Ovary (tissue), 9 donors: ENCODE data around the gene UAP1. TPM values are rescaled to one million over a fixed set of nuclear protein-coding genes. Genes with fewer than 3 reads are reported as not detected.

Experiments
- DNase-seq, 5 donors: peaks; one replicate each; pipeline ENCODE4 v3.0.0-alpha.2; 2019 to 2020
- H3K27ac ChIP-seq, 2 donors: fragments of 200-600 bp; one replicate each; pipeline versions ENCODE4 v1.5.1 to v1.8.0; 2019 to 2022
- H3K27me3 ChIP-seq: fragments of 200-600 bp; one replicate; pipeline ENCODE4 v1.8.0; 2022
- H3K36me3 ChIP-seq: fragments of 200-600 bp; sonication (generic); one replicate; pipeline ENCODE4 v1.5.1; 2019
- H3K4me1 ChIP-seq: one replicate; pipeline ENCODE4 v1.8.1; 2013; ENCODE audit warnings: mild to moderate bottlenecking, moderate library complexity; ENCODE audit not compliant: insufficient read depth
- H3K4me3 ChIP-seq: fragments of 200-600 bp; sonication (generic); one replicate; pipeline ENCODE4 v1.5.1; 2017
- H3K9me3 ChIP-seq, 2 donors: fragments of 200-600 bp in 1 of 2; sonication (generic) in 1 of 2; one replicate each; pipeline versions ENCODE4 v1.5.1 to v1.8.1; 2013 to 2019; ENCODE audit warnings: mild to moderate bottlenecking in 1 of 2, moderate library complexity in 1 of 2
- CTCF ChIP-seq, 3 donors: fragments of 450-650 bp in 2 of 3; fragments of 200-600 bp in 1 of 3; IDR thresholded peaks; one replicate each; pipeline versions ENCODE4 v1.5.1 to v1.8.0; 2016 to 2022; ENCODE audit warnings: antibody characterized with exemption in 3 of 3, mild to moderate bottlenecking in 1 of 3
- EP300 ChIP-seq: sonication (generic); formaldehyde crosslinking; IDR thresholded peaks from one replicate; pipeline ENCODE4 v1.6.1; 2017; ENCODE audit warnings: antibody characterized with exemption
- POLR2A ChIP-seq: fragments of 450-650 bp; IDR thresholded peaks from one replicate; pipeline ENCODE4 v1.6.1; 2017; ENCODE audit warnings: antibody characterized with exemption, mild to moderate bottlenecking, moderate library complexity
- WGBS, 3 donors: extraction: QIAGEN DNeasy Blood & Tissue Kit in 1 of 3; methylation state at CpG; one replicate each; pipeline versions ENCODE4 v1.1.5 to v1.1.7; 2013 to 2017; 5-methylcytosine and 5-hydroxymethylcytosine counted together
- intact Hi-C, 4 donors: fragments of 100-400 bp; cut with DNase I; formaldehyde crosslinking; loops; one replicate each; pipeline versions ENCODE4 v1.11.0 to v1.15.1; 2022 to 2023
- polyA plus RNA-seq, 2 donors: library from polyadenylated mRNA; stranded (reverse); fragments of 200-250 nt in 1 of 2; fragments of 350-450 nt in 1 of 2; fragmentation: Illumina TruSeq in 1 of 2; extraction: RNeasy Lipid Tissue Mini Kit (QIAGEN cat#74804) in 1 of 2; gene quantifications; one replicate each; pipeline ENCODE4 v1.2.3, GENCODE V29; 2013 to 2014
- total RNA-seq, 7 donors: library from RNA; depleted of rRNA in 2 of 7; stranded (reverse); fragments of >200 nt in 2 of 7; fragmentation: NEBNext Ultra II Directional in 3 of 7; extraction: Animal tissue kit (Norgen Biotek cat#: 25700) in 3 of 7; gene quantifications; one replicate each; pipeline versions ENCODE4 v1.1.0 to v1.2.4, GENCODE V29; 2016 to 2023
- donor health status: DM: no; HTN: no; CAD: no; lungs with moderate emphysema.
- donor health status: DM: no; HTN: no; CAD: no.
- donor health status: Bipolar disorder and iron deficiency.
- donor health status: DM: yes; HTN: yes; CAD: no.
- donor health status: DM: no; HTN: no; CAD: no.
- donor health status: DM: yes; HTN: yes; CAD: no.

Gene UAP1
- total and polyA plus RNA-seq, 9 donors: 31.2 to 108 (median 49.3) TPM

GRCh38 chr1:162543228-162543627 lies 18.3 kb upstream of the UAP1 start:
- intact Hi-C loops: no loop called here
- 95 to 100% (median 100%) methylated on average over 3 of the region's 3 CpGs for WGBS, 3 donors
- Histone ChIP-seq H3K9me3 (no peaks in the 10 kb centered on the region), H3K27ac (no peak overlapping the region), H3K36me3 (no peaks in the 10 kb centered on the region), H3K27me3 (no peaks in the 10 kb centered on the region), H3K4me1 (no peaks in the 10 kb centered on the region), H3K4me3 (no peak overlapping the region)
- no peak for DNase-seq
- TF ChIP-seq EP300 (no peak), CTCF (IDR thresholded peaks at IDR 0.05) (no peak), POLR2A (no peak)

GRCh38 chr1:162548170-162548569 lies 13.4 kb upstream of the UAP1 start:
- Histone ChIP-seq H3K27ac (peak overlapping the region in 1 of 2 donors; percentile 5), H3K4me3 (no peak overlapping the region), H3K27me3 (no peaks in the 10 kb centered on the region), H3K9me3 (no peaks in the 10 kb centered on the region), H3K36me3 (no peaks in the 10 kb centered on the region), H3K4me1 (no peaks in the 10 kb centered on the region)
- peak in 1 of 5 donors; percentile 33 for DNase-seq
- 40 to 72% (median 70%) methylated on average over 4 of the region's 4 CpGs for WGBS, 3 donors
- no peak for TF ChIP-seq EP300
- no peak for TF ChIP-seq CTCF (IDR thresholded peaks at IDR 0.05)
- TF ChIP-seq POLR2A: no peak
- intact Hi-C loops: no loop called here

GRCh38 chr1:162549001-162549400 lies 12.5 kb upstream of the UAP1 start:
- peak overlapping the region in 1 of 2 donors; percentile 5 for H3K27ac ChIP-seq
- 70 to 91% (median 89%) methylated on average over 2 of the region's 2 CpGs for WGBS, 3 donors
- intact Hi-C loops: no loop called here

GRCh38 chr1:162550925-162551324 lies 10.6 kb upstream of the UAP1 start:
- no peak for DNase-seq
- WGBS, 3 donors: 55 to 69% (median 65%) methylated on average over 1 of the region's 1 CpG

More at GRCh38 chr1:162549001-162549400, 12.5 kb upstream of the UAP1 start:
- Histone ChIP-seq H3K36me3 (no peaks in the 10 kb centered on the region), H3K4me1 (no peaks in the 10 kb centered on the region), H3K4me3 (no peak overlapping the region), H3K27me3 (no peaks in the 10 kb centered on the region), H3K9me3 (no peaks in the 10 kb centered on the region)
- TF ChIP-seq CTCF (IDR thresholded peaks at IDR 0.05): no peak
- no peak for TF ChIP-seq EP300
- TF ChIP-seq POLR2A: no peak
- DNase-seq: no peak

More at GRCh38 chr1:162550925-162551324, 10.6 kb upstream of the UAP1 start:
- Histone ChIP-seq H3K4me3 (no peak overlapping the region), H3K4me1 (no peaks in the 10 kb centered on the region), H3K9me3 (no peaks in the 10 kb centered on the region), H3K36me3 (no peaks in the 10 kb centered on the region), H3K27me3 (no peaks in the 10 kb centered on the region), H3K27ac (no peak overlapping the region)
- intact Hi-C loops: no loop called here
- TF ChIP-seq POLR2A (no peak), CTCF (IDR thresholded peaks at IDR 0.05) (no peak), EP300 (no peak)
